ENCODE measurements around the gene TTLL13.

TTLL13 gene

DNA sequence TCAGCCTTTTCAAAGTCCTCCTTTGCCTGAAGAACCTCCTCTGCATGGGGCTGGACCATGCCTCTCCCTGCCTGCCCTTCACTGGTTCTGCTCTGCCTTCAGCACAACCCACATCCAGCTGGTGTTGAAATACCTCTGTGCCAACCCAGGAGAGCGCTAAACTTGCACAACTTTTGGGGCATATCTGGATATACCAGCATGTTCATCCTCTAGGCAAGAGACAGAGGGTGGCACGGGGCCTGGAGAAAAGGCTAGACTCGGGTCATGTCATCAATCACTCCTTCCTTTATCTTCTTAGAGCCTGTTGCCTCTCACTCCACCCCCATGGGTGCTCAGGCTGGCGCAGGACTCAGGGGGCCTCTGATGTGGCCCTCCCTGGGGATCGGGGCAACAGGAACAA is 43.5 kb upstream of the TTLL13 start:
- DNase-seq (ENCODE audit: insufficient read length, low spot score) (no peak), FAIRE-seq (no peak)
- TF ChIP-seq POLR2AphosphoS5 (IDR thresholded peaks at IDR 0.05; ENCODE audit: low read depth, low read length) (no peak), TAF1 (IDR thresholded peaks at IDR 0.05; ENCODE audit: low read depth, low read length) (no peak), PAX5 (IDR thresholded peaks at IDR 0.05; ENCODE audit: insufficient read depth, low read length, severe bottlenecking) (no peak), SPI1 (IDR thresholded peaks at IDR 0.05; ENCODE audit: low read depth, low read length) (no peak), POU2F2 (IDR thresholded peaks at IDR 0.05; ENCODE audit: low read depth, low read length) (no peak), POLR2A (IDR thresholded peaks at IDR 0.05; ENCODE audit: low read depth, low read length) (no peak)

DNA sequence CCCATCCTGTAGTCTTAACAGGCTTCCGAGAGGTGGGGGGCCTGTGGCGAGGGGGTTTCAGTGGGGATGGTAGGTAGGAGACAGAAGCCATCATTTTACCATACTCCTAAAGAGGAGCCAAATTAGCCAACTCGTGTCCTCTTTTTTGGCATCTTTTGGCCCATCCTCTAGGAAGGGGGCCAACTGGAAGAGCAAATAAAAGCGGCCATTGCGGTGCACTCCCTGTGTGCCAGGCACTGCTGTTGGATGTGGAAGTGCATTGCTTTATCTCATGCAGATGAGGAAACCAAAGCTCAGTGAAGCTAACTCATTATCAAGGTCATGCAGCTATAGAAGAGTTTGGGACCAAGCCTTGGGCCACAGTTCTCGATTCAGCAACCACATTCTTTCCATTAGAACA is 42.1 kb upstream of the TTLL13 start:
- TF ChIP-seq PAX5 (IDR thresholded peaks at IDR 0.05; ENCODE audit: insufficient read depth, low read length, severe bottlenecking) (no peak), POLR2A (IDR thresholded peaks at IDR 0.05; ENCODE audit: low read depth, low read length) (no peak), POLR2AphosphoS5 (IDR thresholded peaks at IDR 0.05; ENCODE audit: low read depth, low read length) (no peak), SPI1 (IDR thresholded peaks at IDR 0.05; ENCODE audit: low read depth, low read length) (no peak), TAF1 (IDR thresholded peaks at IDR 0.05; ENCODE audit: low read depth, low read length) (no peak), POU2F2 (IDR thresholded peaks at IDR 0.05; ENCODE audit: low read depth, low read length) (no peak)
- no peak for DNase-seq (ENCODE audit: insufficient read length, low spot score)
- FAIRE-seq = no peak

DNA sequence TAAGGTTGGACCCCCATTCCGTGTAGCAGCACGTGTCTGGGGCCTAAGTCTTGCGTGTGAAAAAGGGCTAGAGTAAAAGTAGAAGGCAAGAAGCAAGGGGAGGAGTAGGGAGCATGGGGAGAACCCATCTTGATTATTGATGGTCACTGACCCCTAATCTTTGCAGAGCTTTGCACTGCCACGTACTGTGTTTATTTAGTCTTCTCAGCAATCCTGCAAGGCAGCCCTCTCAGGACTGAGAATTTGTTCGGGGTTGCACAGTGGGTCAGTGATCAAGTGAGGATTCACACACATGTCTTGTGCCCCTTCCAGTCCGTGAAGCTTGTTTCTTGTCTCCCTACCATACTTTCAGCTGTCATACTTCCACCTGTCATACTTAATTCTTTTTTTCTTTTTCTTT is 41.0 kb upstream of the TTLL13 start:
- TF ChIP-seq POLR2AphosphoS5 (IDR thresholded peaks at IDR 0.05; ENCODE audit: low read depth, low read length) = no peak
- no peak for TF ChIP-seq TAF1 (IDR thresholded peaks at IDR 0.05; ENCODE audit: low read depth, low read length)
- no peak for TF ChIP-seq PAX5 (IDR thresholded peaks at IDR 0.05; ENCODE audit: insufficient read depth, low read length, severe bottlenecking)
- TF ChIP-seq POLR2A (IDR thresholded peaks at IDR 0.05; ENCODE audit: low read depth, low read length) = no peak
- no peak for TF ChIP-seq SPI1 (IDR thresholded peaks at IDR 0.05; ENCODE audit: low read depth, low read length)
- TF ChIP-seq POU2F2 (IDR thresholded peaks at IDR 0.05; ENCODE audit: low read depth, low read length) = no peak
- FAIRE-seq (no peak), DNase-seq (ENCODE audit: insufficient read length, low spot score) (no peak)

DNA sequence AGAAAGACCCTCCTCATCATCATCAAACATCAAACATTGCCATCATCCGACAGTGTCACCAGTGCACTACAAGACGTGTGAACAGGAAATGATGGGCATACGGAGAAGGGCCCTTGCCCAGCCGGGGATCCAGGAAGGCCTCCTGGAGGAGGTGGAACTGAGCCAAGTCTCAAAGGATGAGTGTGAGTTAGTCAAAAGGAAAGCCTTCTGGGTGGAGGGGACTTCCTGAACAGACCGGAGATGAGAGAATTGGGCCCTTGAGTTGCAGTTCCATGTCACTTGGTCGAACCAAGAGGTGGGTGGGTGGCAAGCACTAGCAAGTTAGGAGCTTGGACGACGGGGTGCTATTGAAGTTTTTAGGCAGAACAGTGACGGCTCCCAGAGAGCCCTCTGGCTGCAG is 39.8 kb upstream of the TTLL13 start:
- FAIRE-seq (peak; percentile 57), DNase-seq (ENCODE audit: insufficient read length, low spot score) (no peak)
- TF ChIP-seq SPI1 (IDR thresholded peaks at IDR 0.05; ENCODE audit: low read depth, low read length) = peak; percentile 40; the same call in 1 of the 2 replicates
- TF ChIP-seq TAF1 (IDR thresholded peaks at IDR 0.05; ENCODE audit: low read depth, low read length) = no peak

DNA sequence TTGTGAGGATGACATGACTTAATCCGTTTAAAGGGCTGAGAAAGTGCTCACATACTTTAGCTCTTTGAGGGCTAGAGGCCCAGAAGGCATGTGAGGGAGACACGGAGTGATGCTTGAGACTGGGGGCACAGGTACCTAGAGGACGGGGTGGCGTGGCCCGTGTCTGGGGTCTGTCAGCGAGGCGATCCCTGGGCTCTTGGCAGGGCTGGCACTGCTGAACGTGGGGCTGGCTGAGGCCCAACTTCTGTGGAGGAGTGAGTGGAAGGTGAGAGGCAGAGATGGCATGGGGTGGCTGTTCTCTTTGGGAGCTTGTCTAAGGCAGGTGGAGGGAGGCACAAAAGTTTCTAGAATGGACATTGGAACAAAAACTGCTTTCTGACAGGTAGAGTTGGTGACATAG is 38.8 kb upstream of the TTLL13 start:
- DNase-seq (ENCODE audit: insufficient read length, low spot score) (no peak), FAIRE-seq (no peak)
- TF ChIP-seq SPI1 (IDR thresholded peaks at IDR 0.05; ENCODE audit: low read depth, low read length) = no peak

DNA sequence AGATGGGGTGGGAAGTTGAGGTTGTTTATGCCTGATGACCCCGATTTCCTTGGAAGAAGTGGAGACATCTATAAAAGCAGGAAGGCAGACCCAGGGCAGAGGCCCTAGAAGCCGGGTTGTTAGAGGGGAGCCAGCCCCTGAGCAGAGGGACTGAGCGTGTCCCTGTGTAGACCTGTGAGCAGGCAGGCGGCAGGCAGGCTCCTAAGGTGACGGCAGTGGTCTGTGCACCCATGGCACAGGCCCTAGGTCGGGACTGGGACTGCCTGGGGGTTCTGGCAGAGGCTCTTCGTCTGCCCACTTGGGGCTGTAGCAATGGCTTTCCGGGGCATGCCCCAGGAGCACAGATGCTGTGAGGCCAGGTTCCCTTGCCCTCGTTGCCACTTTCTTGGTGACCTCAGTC is 38.3 kb upstream of the TTLL13 start:
- no peak for FAIRE-seq
- DNase-seq (ENCODE audit: insufficient read length, low spot score) = no peak
- TF ChIP-seq POLR2AphosphoS5 (IDR thresholded peaks at IDR 0.05; ENCODE audit: low read depth, low read length) (no peak), SPI1 (IDR thresholded peaks at IDR 0.05; ENCODE audit: low read depth, low read length) (no peak), PAX5 (IDR thresholded peaks at IDR 0.05; ENCODE audit: insufficient read depth, low read length, severe bottlenecking) (no peak), POU2F2 (IDR thresholded peaks at IDR 0.05; ENCODE audit: low read depth, low read length) (no peak), TAF1 (IDR thresholded peaks at IDR 0.05; ENCODE audit: low read depth, low read length) (no peak), POLR2A (IDR thresholded peaks at IDR 0.05; ENCODE audit: low read depth, low read length) (no peak)

DNA sequence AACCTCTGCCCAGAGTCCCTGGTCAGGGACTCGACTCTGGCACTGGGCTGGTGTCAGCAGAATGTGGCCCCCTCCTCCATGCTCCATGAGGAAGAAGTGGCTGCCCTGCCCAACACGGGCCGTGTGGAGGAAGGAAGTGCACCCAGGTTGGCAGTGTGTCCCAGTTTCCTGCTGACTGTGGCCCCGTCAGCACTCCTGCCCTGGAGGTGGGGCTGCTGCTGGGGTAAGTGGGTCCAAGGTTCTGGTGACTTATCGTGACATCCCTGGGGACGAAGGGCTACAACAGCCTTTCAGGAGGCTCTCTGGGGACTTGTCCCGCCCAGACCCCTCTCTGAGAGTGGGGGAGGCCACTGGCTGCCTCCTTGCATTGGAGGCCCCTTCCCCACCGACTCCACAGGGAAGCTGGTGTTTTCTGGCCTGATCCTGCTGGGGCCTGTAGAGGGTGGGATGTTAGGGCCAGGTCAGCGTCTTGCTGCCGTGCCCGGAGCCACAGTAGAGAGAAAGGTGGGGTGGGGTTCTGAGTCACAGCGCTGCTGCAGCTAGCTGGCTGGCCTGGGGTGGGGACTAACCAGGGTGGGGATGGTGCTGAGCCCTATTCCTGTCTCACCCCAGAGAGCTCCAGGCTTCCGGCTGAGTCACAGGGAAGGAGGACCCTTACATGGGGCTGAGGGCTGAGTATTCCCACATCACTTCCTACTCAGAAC is 37.8 kb upstream of the TTLL13 start:
- DNase-seq (ENCODE audit: insufficient read length, low spot score) (no peak), FAIRE-seq (no peak)
- TF ChIP-seq POLR2A (IDR thresholded peaks at IDR 0.05; ENCODE audit: low read depth, low read length) (no peak), POU2F2 (IDR thresholded peaks at IDR 0.05; ENCODE audit: low read depth, low read length) (no peak), TAF1 (IDR thresholded peaks at IDR 0.05; ENCODE audit: low read depth, low read length) (no peak), PAX5 (IDR thresholded peaks at IDR 0.05; ENCODE audit: insufficient read depth, low read length, severe bottlenecking) (no peak), SPI1 (IDR thresholded peaks at IDR 0.05; ENCODE audit: low read depth, low read length) (no peak), POLR2AphosphoS5 (IDR thresholded peaks at IDR 0.05; ENCODE audit: low read depth, low read length) (no peak)

DNA sequence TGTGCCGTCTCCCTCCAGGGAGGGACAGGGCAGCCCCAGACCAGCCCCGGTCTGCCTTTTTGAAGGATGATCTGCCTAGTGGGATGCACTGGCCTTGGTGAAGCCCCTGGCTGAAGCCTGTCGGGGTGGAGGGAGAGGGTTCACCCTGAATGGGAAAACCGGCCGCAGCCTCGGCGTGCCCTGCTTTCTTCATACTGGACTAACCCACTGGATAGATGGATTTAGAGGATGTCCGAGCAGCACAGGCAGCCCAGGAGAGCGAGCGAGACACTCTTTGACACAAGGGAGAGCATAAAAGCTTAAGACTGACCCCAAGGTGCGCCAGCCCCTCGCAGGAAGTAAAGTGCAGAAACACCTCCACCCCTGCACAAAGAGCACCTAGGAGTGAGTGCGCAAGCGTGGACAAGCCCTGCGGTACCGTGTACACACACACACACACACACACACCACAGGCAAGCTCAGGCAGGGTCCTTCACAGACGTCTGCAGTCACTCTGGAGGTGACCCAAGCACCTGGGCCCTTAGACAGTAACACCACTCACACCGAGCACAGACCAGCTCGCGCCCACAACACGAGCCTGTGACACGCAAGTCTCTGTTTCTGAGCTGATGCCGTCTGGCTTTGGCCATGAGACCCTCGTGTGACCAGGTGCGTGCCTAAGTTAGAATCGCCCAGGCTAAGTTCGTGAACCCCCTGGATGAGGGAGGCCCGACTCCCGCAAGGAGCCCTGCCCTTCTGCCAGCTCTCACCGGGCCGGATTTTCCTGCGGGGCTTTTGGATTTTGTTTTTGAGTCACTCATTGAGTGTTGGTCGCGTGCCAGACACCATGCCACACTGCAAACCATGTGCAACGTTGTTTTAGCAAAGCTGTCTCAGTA is 36.9 kb upstream of the TTLL13 start:
- DNase-seq (ENCODE audit: insufficient read length, low spot score) (no peak), FAIRE-seq (no peak)
- no peak for TF ChIP-seq POLR2AphosphoS5 (IDR thresholded peaks at IDR 0.05; ENCODE audit: low read depth, low read length)
- TF ChIP-seq SPI1 (IDR thresholded peaks at IDR 0.05; ENCODE audit: low read depth, low read length) = no peak
- no peak for TF ChIP-seq TAF1 (IDR thresholded peaks at IDR 0.05; ENCODE audit: low read depth, low read length)
- no peak for TF ChIP-seq POU2F2 (IDR thresholded peaks at IDR 0.05; ENCODE audit: low read depth, low read length)
- TF ChIP-seq POLR2A (IDR thresholded peaks at IDR 0.05; ENCODE audit: low read depth, low read length) = no peak
- no peak for TF ChIP-seq PAX5 (IDR thresholded peaks at IDR 0.05; ENCODE audit: insufficient read depth, low read length, severe bottlenecking)

DNA sequence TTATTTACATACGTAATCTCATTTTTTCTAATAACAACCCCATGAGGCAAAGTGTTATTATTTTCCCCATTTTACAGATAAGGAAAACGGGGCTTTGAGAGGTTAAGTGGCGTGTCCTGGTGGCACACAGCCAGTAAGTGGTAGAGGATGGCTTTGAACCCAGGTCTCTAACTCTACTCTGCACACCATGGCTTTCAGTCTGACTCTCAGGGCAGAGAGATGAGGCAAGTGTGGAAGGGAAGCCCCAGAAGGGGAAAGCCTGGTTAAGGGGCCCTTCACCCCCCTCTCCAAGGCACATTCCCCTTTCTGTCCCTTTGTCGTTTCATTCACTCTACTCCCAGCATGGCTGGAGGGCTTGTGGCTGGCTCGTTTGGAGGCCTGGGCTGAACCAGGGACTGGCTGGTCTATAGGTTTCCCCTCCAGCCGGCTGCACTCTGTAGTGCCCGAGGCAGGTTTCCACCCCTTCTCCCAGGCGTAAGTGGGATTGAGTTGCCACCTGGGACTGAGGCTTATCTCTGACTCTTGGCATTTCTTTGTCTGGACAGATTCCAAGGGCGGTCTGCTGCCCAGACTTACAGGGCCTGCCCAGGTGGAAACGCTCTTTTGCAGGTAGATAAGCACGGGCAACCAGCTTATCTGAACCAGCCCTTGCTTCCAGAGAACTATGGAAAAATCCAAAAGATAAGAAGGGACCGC is 36.1 kb upstream of the TTLL13 start:
- FAIRE-seq (no peak), DNase-seq (ENCODE audit: insufficient read length, low spot score) (no peak)
- TF ChIP-seq SPI1 (IDR thresholded peaks at IDR 0.05; ENCODE audit: low read depth, low read length) (no peak), POLR2A (IDR thresholded peaks at IDR 0.05; ENCODE audit: low read depth, low read length) (no peak), POU2F2 (IDR thresholded peaks at IDR 0.05; ENCODE audit: low read depth, low read length) (no peak), TAF1 (IDR thresholded peaks at IDR 0.05; ENCODE audit: low read depth, low read length) (no peak), POLR2AphosphoS5 (IDR thresholded peaks at IDR 0.05; ENCODE audit: low read depth, low read length) (no peak), PAX5 (IDR thresholded peaks at IDR 0.05; ENCODE audit: insufficient read depth, low read length, severe bottlenecking) (no peak)

All from GM12891 (cell line).